GM23338 (cell line): Measurements from ENCODE around the gene AS3MT. TPM values are rescaled to one million over a fixed set of nuclear protein-coding genes. Genes with fewer than 3 reads are reported as not detected.
A peak's percentile ranks its signal among the peaks of the same experiment; 100 is the strongest.

Source experiments
- ATAC-seq: fragments of 200-7000 bp; cut with Tn5 transposase; 3 replicates; pipeline ENCODE4 v1.9.1; 2020
- DNase-seq: peaks from one replicate; pipeline ENCODE4 v3.0.0-alpha.2; 2015; ENCODE audit warnings: low spot score
- H2AFZ ChIP-seq: fragments of 200-600 bp; sonication (generic); 2 replicates; pipeline ENCODE4 v1.8.0; 2016; ENCODE audit warnings: antibody characterized with exemption, mild to moderate bottlenecking, moderate library complexity
- H3F3A ChIP-seq: fragments of 200-600 bp; sonication (generic); replicated peaks from 2 replicates; pipeline ENCODE4 v1.8.0; 2017; ENCODE audit warnings: antibody characterized with exemption, mixed run types, low read depth
- H3K27ac ChIP-seq: fragments of 200-600 bp; sonication (generic); 2 replicates; pipeline ENCODE4 v1.6.1; 2016; ENCODE audit warnings: low read depth
- H3K27me3 ChIP-seq: fragments of 200-600 bp; sonication (generic); 2 replicates; pipeline ENCODE4 v1.8.0; 2016; ENCODE audit warnings: mild to moderate bottlenecking, mixed run types, moderate library complexity; ENCODE audit not compliant: insufficient read depth
- H3K36me3 ChIP-seq: fragments of 200-600 bp; sonication (generic); 2 replicates; pipeline ENCODE4 v1.8.0; 2016; ENCODE audit warnings: mild to moderate bottlenecking; ENCODE audit not compliant: insufficient read depth
- H3K4me1 ChIP-seq: fragments of 200-600 bp; sonication (generic); 2 replicates; pipeline ENCODE4 v1.8.0; 2016; ENCODE audit warnings: mild to moderate bottlenecking, moderate library complexity; ENCODE audit not compliant: insufficient read depth
- H3K4me2 ChIP-seq: fragments of 200-600 bp; sonication (generic); 2 replicates; pipeline ENCODE4 v1.7.1; 2017; ENCODE audit warnings: mixed run types
- H3K4me3 ChIP-seq: fragments of 200-600 bp; sonication (generic); 2 replicates; pipeline ENCODE4 v1.6.1; 2016; ENCODE audit warnings: mixed run types
- H3K79me2 ChIP-seq: fragments of 200-600 bp; sonication (generic); replicated peaks from 2 replicates; pipeline ENCODE4 v1.8.0; 2017; ENCODE audit warnings: mild to moderate bottlenecking; ENCODE audit not compliant: insufficient read depth
- H3K9me2 ChIP-seq: fragments of 200-600 bp; sonication (generic); 2 replicates; pipeline ENCODE4 v1.8.0; 2017; ENCODE audit not compliant: insufficient read depth
- H4K20me1 ChIP-seq: fragments of 200-600 bp; sonication (generic); replicated peaks from 2 replicates; pipeline ENCODE4 v1.8.0; 2017; ENCODE audit warnings: mild to moderate bottlenecking; ENCODE audit not compliant: insufficient read depth
- H3K27ac Mint-ChIP-seq: 2 replicates; pipeline ENCODE4 v1.8.0; 2020; ENCODE audit warnings: inconsistent platforms, mild to moderate bottlenecking, moderate library complexity, mixed read lengths
- H3K27me3 Mint-ChIP-seq: 3 replicates; pipeline ENCODE4 v1.8.0; 2022; ENCODE audit warnings: low read depth, mild to moderate bottlenecking, moderate library complexity, mixed read lengths, inconsistent platforms; ENCODE audit not compliant: insufficient read depth, poor library complexity
- H3K36me3 Mint-ChIP-seq: 3 replicates; pipeline ENCODE4 v1.8.0; 2021; ENCODE audit warnings: low read depth, mild to moderate bottlenecking, inconsistent platforms, moderate library complexity, mixed read lengths
- H3K4me1 Mint-ChIP-seq: 3 replicates; pipeline ENCODE4 v1.8.0; 2020; ENCODE audit warnings: mild to moderate bottlenecking, inconsistent platforms, mixed read lengths
- H3K4me3 Mint-ChIP-seq: 3 replicates; pipeline ENCODE4 v1.8.0; 2021; ENCODE audit warnings: moderate library complexity, mild to moderate bottlenecking, inconsistent platforms, mixed read lengths
- H3K9me3 Mint-ChIP-seq: 3 replicates; pipeline ENCODE4 v1.8.0; 2020; ENCODE audit warnings: moderate library complexity, mild to moderate bottlenecking, inconsistent platforms, mixed read lengths
- POLR2AphosphoS5 ChIP-seq: IDR thresholded peaks from 2 replicates; pipeline ENCODE4 v1.6.1; 2016; ENCODE audit warnings: antibody characterized with exemption, low read depth
- ZNF331 ChIP-seq: fragments of 250-450 bp; sonication (Bioruptor Pico); IDR thresholded peaks from 2 replicates; pipeline ENCODE4 v1.5.0; 2020; ENCODE audit warnings: low read depth, mild to moderate bottlenecking, moderate library complexity
- polyA plus RNA-seq: library from polyadenylated mRNA; unstranded; fragments of >200 nt; fragmentation: Nextera tagmentation; extraction: Ambion mirVana; gene quantifications from 2 replicates; pipeline ENCODE4 v1.2.1, GENCODE V29; 2016
- total RNA-seq: library from RNA; depleted of rRNA; stranded (reverse); fragments of >200 nt; shearing (Covaris generic); gene quantifications from 2 replicates; pipeline ENCODE4 v1.2.3, GENCODE V29; 2014
- TF ChIP-seq, protein P1 (sequence below): IDR thresholded peaks from 2 replicates; pipeline ENCODE4 v1.6.1; 2016; ENCODE audit warnings: antibody characterized with exemption
- TF ChIP-seq, protein P2 (sequence below): fragments of 250-450 bp; sonication (Bioruptor Pico); IDR thresholded peaks from 2 replicates; pipeline ENCODE4 v1.5.0; 2020; ENCODE audit warnings: mild to moderate bottlenecking, moderate library complexity
- TF ChIP-seq, protein P3 (sequence below): IDR thresholded peaks from one replicate; pipeline ENCODE4 v1.6.1; 2018; ENCODE audit warnings: antibody characterized with exemption; ENCODE audit not compliant: unreplicated experiment
- TF ChIP-seq, protein P4 (sequence below), 2 experiments: fragments of 200-600 bp in 1 of 2; sonication (generic) in 1 of 2; conservative IDR thresholded peaks; 2 replicates each; pipeline versions ENCODE4 v1.5.1 to v1.6.1; 2016 to 2017; ENCODE audit warnings: antibody characterized with exemption in 2 of 2, low read depth in 2 of 2, mild to moderate bottlenecking in 2 of 2, moderate library complexity in 1 of 2

Gene AS3MT
- total and polyA plus RNA-seq, 2 experiments from 2014 or later, result 6.3 to 8.8 TPM

DNA sequence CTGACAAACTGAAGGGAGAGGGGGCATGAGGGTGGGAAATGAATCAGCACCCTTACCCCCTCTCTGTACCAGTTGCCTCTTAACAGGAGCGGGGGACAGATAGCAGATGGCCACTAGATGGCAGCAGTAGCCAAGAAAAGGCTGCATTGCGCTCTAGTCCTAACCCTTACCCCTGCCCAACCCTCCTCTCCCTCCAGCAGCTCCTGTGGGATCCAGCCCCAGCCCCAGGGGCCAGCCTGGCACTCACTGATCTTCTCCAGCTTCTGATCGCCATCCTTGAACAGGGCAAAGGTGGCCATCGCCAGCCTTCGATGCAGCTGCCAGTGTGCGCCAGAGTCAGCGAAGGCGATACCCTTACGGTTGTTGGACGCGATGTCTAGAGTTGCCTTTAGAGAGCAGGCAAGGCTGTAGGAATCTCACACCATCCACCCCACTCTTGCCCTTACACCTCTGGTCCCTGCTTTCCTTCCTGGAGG is 34.2 kb upstream of the AS3MT start:
- H3F3A ChIP-seq, result no peaks in the 10 kb centered on the region
- peak; percentile 100 for ATAC-seq

More for the DNA sequence above, 34.2 kb upstream of the AS3MT start:
- Histone ChIP-seq H2AFZ (peak overlapping the region; percentile 91), H3K9me2 (no peaks in the 10 kb centered on the region), H3K4me2 (no peak overlapping the region), H3K27me3 (no peaks in the 10 kb centered on the region), H3K79me2 (no peaks in the 10 kb centered on the region), H4K20me1 (no peaks in the 10 kb centered on the region), H3K4me1 (no peaks in the 10 kb centered on the region), H3K36me3 (no peaks in the 10 kb centered on the region), H3K27ac (no peak overlapping the region), H3K4me3 (no peak overlapping the region)
- H3K36me3 Mint-ChIP-seq, result no peaks in the 10 kb centered on the region
- H3K4me1 Mint-ChIP-seq, result no peaks in the 10 kb centered on the region; the same call in 1 of the 3 replicates
- peaks cover 14% of the 10 kb centered on the region for H3K27me3 Mint-ChIP-seq
- no peak overlapping the region for H3K27ac Mint-ChIP-seq
- no peak overlapping the region for H3K4me3 Mint-ChIP-seq
- peak; percentile 96 for DNase-seq
- peaks cover 17% of the 10 kb centered on the region for H3K9me3 Mint-ChIP-seq
- TF ChIP-seq, protein P1, sequence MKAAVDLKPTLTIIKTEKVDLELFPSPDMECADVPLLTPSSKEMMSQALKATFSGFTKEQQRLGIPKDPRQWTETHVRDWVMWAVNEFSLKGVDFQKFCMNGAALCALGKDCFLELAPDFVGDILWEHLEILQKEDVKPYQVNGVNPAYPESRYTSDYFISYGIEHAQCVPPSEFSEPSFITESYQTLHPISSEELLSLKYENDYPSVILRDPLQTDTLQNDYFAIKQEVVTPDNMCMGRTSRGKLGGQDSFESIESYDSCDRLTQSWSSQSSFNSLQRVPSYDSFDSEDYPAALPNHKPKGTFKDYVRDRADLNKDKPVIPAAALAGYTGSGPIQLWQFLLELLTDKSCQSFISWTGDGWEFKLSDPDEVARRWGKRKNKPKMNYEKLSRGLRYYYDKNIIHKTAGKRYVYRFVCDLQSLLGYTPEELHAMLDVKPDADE, result no peak
- TF ChIP-seq POLR2AphosphoS5, result no peak
- TF ChIP-seq, protein P2, sequence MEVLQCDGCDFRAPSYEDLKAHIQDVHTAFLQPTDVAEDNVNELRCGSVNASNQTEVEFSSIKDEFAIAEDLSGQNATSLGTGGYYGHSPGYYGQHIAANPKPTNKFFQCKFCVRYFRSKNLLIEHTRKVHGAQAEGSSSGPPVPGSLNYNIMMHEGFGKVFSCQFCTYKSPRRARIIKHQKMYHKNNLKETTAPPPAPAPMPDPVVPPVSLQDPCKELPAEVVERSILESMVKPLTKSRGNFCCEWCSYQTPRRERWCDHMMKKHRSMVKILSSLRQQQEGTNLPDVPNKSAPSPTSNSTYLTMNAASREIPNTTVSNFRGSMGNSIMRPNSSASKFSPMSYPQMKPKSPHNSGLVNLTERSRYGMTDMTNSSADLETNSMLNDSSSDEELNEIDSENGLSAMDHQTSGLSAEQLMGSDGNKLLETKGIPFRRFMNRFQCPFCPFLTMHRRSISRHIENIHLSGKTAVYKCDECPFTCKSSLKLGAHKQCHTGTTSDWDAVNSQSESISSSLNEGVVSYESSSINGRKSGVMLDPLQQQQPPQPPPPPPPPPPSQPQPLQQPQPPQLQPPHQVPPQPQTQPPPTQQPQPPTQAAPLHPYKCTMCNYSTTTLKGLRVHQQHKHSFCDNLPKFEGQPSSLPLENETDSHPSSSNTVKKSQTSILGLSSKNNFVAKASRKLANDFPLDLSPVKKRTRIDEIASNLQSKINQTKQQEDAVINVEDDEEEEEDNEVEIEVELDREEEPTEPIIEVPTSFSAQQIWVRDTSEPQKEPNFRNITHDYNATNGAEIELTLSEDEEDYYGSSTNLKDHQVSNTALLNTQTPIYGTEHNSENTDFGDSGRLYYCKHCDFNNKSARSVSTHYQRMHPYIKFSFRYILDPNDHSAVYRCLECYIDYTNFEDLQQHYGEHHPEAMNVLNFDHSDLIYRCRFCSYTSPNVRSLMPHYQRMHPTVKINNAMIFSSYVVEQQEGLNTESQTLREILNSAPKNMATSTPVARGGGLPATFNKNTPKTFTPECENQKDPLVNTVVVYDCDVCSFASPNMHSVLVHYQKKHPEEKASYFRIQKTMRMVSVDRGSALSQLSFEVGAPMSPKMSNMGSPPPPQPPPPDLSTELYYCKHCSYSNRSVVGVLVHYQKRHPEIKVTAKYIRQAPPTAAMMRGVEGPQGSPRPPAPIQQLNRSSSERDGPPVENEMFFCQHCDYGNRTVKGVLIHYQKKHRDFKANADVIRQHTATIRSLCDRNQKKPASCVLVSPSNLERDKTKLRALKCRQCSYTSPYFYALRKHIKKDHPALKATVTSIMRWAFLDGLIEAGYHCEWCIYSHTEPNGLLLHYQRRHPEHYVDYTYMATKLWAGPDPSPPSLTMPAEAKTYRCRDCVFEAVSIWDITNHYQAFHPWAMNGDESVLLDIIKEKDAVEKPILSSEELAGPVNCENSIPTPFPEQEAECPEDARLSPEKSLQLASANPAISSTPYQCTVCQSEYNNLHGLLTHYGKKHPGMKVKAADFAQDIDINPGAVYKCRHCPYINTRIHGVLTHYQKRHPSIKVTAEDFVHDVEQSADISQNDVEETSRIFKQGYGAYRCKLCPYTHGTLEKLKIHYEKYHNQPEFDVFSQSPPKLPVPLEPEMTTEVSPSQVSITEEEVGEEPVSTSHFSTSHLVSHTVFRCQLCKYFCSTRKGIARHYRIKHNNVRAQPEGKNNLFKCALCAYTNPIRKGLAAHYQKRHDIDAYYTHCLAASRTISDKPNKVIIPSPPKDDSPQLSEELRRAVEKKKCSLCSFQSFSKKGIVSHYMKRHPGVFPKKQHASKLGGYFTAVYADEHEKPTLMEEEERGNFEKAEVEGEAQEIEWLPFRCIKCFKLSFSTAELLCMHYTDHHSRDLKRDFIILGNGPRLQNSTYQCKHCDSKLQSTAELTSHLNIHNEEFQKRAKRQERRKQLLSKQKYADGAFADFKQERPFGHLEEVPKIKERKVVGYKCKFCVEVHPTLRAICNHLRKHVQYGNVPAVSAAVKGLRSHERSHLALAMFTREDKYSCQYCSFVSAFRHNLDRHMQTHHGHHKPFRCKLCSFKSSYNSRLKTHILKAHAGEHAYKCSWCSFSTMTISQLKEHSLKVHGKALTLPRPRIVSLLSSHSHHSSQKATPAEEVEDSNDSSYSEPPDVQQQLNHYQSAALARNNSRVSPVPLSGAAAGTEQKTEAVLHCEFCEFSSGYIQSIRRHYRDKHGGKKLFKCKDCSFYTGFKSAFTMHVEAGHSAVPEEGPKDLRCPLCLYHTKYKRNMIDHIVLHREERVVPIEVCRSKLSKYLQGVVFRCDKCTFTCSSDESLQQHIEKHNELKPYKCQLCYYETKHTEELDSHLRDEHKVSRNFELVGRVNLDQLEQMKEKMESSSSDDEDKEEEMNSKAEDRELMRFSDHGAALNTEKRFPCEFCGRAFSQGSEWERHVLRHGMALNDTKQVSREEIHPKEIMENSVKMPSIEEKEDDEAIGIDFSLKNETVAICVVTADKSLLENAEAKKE (CRISPR knock-in tag), result no peak
- TF ChIP-seq, protein P3, sequence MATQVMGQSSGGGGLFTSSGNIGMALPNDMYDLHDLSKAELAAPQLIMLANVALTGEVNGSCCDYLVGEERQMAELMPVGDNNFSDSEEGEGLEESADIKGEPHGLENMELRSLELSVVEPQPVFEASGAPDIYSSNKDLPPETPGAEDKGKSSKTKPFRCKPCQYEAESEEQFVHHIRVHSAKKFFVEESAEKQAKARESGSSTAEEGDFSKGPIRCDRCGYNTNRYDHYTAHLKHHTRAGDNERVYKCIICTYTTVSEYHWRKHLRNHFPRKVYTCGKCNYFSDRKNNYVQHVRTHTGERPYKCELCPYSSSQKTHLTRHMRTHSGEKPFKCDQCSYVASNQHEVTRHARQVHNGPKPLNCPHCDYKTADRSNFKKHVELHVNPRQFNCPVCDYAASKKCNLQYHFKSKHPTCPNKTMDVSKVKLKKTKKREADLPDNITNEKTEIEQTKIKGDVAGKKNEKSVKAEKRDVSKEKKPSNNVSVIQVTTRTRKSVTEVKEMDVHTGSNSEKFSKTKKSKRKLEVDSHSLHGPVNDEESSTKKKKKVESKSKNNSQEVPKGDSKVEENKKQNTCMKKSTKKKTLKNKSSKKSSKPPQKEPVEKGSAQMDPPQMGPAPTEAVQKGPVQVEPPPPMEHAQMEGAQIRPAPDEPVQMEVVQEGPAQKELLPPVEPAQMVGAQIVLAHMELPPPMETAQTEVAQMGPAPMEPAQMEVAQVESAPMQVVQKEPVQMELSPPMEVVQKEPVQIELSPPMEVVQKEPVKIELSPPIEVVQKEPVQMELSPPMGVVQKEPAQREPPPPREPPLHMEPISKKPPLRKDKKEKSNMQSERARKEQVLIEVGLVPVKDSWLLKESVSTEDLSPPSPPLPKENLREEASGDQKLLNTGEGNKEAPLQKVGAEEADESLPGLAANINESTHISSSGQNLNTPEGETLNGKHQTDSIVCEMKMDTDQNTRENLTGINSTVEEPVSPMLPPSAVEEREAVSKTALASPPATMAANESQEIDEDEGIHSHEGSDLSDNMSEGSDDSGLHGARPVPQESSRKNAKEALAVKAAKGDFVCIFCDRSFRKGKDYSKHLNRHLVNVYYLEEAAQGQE, result no peak
- no peak for TF ChIP-seq ZNF331 (CRISPR knock-in tag)
- TF ChIP-seq, protein P4, sequence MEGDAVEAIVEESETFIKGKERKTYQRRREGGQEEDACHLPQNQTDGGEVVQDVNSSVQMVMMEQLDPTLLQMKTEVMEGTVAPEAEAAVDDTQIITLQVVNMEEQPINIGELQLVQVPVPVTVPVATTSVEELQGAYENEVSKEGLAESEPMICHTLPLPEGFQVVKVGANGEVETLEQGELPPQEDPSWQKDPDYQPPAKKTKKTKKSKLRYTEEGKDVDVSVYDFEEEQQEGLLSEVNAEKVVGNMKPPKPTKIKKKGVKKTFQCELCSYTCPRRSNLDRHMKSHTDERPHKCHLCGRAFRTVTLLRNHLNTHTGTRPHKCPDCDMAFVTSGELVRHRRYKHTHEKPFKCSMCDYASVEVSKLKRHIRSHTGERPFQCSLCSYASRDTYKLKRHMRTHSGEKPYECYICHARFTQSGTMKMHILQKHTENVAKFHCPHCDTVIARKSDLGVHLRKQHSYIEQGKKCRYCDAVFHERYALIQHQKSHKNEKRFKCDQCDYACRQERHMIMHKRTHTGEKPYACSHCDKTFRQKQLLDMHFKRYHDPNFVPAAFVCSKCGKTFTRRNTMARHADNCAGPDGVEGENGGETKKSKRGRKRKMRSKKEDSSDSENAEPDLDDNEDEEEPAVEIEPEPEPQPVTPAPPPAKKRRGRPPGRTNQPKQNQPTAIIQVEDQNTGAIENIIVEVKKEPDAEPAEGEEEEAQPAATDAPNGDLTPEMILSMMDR (conservative IDR thresholded peaks at IDR 0.05; ENCODE audit: low read depth in 2 of 2), result peak; percentile 88 to 97
